Measurements from ENCODE around the gene SLC2A1. TPM values are rescaled to one million over a fixed set of nuclear protein-coding genes. Genes with fewer than 3 reads are reported as not detected.
A peak's percentile ranks its signal among the peaks of the same experiment; 100 is the strongest.

The SLC2A1 gene
- total RNA-seq, 1 experiment from 2014 or later, result 218 TPM

GRCh38 chr1:42960566-42961311 is 2.1 kb upstream of the SLC2A1 start:
- no peak for DNase-seq (ENCODE audit: low read depth)

- no peak for DNase-seq (ENCODE audit: low read depth)
Measured at GRCh38 chr1:42960122-42960390, 1.4 kb upstream of the SLC2A1 start.

GRCh38 chr1:42957880-42958487 is 684 bp downstream of the SLC2A1 start:
- DNase-seq (ENCODE audit: low read depth), result peak; percentile 75

GRCh38 chr1:42957229-42957879 is 1.3 kb downstream of the SLC2A1 start:
- DNase-seq (ENCODE audit: low read depth), result no peak

GRCh38 chr1:42956739-42957138 is 1.9 kb downstream of the SLC2A1 start:
- no peak for DNase-seq (ENCODE audit: low read depth)

GRCh38 chr1:42955311-42956063 is 3.2 kb downstream of the SLC2A1 start:
- no peak for DNase-seq (ENCODE audit: low read depth)

GRCh38 chr1:42953182-42954180 is 5.2 kb downstream of the SLC2A1 start:
- DNase-seq (ENCODE audit: low read depth), result peak; percentile 52

- peak; percentile 40 for DNase-seq (ENCODE audit: low read depth)
Measured at GRCh38 chr1:42952303-42953001, 6.2 kb downstream of the SLC2A1 start.

GRCh38 chr1:42951588-42951987 is 7.1 kb downstream of the SLC2A1 start:
- DNase-seq (ENCODE audit: low read depth), result no peak

- DNase-seq (ENCODE audit: low read depth), result peak; percentile 88
Measured at GRCh38 chr1:42950116-42950481, 8.6 kb downstream of the SLC2A1 start.

GRCh38 chr1:42949312-42950115 is 9.2 kb downstream of the SLC2A1 start:
- DNase-seq (ENCODE audit: low read depth), result peak; percentile 91

- peak; percentile 56 for DNase-seq (ENCODE audit: low read depth)
Measured at GRCh38 chr1:42947965-42948732, 10.5 kb downstream of the SLC2A1 start.

GRCh38 chr1:42947117-42947516 is 11.6 kb downstream of the SLC2A1 start:
- DNase-seq (ENCODE audit: low read depth), result no peak

GRCh38 chr1:42946120-42946898 is 12.4 kb downstream of the SLC2A1 start:
- DNase-seq (ENCODE audit: low read depth), result no peak

GRCh38 chr1:42945164-42945563 is 13.5 kb downstream of the SLC2A1 start:
- DNase-seq (ENCODE audit: low read depth), result no peak

GRCh38 chr1:42944246-42944928 is 14.3 kb downstream of the SLC2A1 start:
- peak; percentile 82 for DNase-seq (ENCODE audit: low read depth)

GRCh38 chr1:42943728-42944127 is 14.9 kb downstream of the SLC2A1 start:
- no peak for DNase-seq (ENCODE audit: low read depth)

- DNase-seq (ENCODE audit: low read depth), result peak; percentile 98
Measured at GRCh38 chr1:42943166-42943565, 15.5 kb downstream of the SLC2A1 start.

All from M059J (cell line).